Measurements from ENCODE around the gene DMBT1. TPM values are rescaled to one million over a fixed set of nuclear protein-coding genes. Genes with fewer than 3 reads are reported as not detected.
"Not testable (repeated sequence)": the region's sequence is repeated elsewhere in the genome, so short reads cannot be mapped to it uniquely, and the experiment has no call there.

Gene DMBT1
- total RNA-seq, 1 experiment from 2014 or later, result 4.6 TPM

DNA sequence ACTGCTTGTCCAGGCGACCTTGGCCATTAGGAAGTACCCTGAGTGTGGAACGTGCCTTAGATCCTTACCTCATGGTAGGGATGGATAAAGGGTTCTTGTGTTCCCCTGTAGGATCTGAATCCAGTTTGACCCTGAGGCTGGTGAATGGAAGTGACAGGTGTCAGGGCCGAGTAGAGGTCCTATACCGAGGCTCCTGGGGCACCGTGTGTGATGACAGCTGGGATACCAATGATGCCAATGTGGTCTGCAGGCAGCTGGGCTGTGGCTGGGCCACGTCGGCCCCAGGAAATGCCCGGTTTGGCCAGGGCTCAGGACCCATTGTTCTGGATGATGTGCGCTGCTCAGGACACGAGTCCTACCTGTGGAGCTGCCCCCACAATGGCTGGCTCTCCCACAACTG lies 31.6 kb downstream of the DMBT1 start:
- Mint-ChIP-seq H3K27me3 (ENCODE audit: unreplicated experiment) (peaks cover 29% of the 10 kb centered on the region), H3K9me3 (ENCODE audit: low read depth, unreplicated experiment) (no peaks in the 10 kb centered on the region), H3K36me3 (ENCODE audit: insufficient read depth, unreplicated experiment) (no peaks in the 10 kb centered on the region), H3K4me1 (ENCODE audit: low read depth, unreplicated experiment) (no peaks in the 10 kb centered on the region), H3K4me3 (ENCODE audit: low read depth, unreplicated experiment) (no peak overlapping the region), H3K27ac (ENCODE audit: unreplicated experiment) (no peak overlapping the region)
- BruUV-seq (replicated peaks), result no TSS peak
- intact Hi-C loops (cut with micrococcal nuclease; ENCODE audit: unreplicated experiment), result no loop called here
- DNase-seq, result no peak
- CTCF ChIA-PET, result no interaction called here
- TF ChIP-seq, protein P1, sequence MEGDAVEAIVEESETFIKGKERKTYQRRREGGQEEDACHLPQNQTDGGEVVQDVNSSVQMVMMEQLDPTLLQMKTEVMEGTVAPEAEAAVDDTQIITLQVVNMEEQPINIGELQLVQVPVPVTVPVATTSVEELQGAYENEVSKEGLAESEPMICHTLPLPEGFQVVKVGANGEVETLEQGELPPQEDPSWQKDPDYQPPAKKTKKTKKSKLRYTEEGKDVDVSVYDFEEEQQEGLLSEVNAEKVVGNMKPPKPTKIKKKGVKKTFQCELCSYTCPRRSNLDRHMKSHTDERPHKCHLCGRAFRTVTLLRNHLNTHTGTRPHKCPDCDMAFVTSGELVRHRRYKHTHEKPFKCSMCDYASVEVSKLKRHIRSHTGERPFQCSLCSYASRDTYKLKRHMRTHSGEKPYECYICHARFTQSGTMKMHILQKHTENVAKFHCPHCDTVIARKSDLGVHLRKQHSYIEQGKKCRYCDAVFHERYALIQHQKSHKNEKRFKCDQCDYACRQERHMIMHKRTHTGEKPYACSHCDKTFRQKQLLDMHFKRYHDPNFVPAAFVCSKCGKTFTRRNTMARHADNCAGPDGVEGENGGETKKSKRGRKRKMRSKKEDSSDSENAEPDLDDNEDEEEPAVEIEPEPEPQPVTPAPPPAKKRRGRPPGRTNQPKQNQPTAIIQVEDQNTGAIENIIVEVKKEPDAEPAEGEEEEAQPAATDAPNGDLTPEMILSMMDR (IDR thresholded peaks at IDR 0.05; ENCODE audit: unreplicated experiment), result no peak

DNA sequence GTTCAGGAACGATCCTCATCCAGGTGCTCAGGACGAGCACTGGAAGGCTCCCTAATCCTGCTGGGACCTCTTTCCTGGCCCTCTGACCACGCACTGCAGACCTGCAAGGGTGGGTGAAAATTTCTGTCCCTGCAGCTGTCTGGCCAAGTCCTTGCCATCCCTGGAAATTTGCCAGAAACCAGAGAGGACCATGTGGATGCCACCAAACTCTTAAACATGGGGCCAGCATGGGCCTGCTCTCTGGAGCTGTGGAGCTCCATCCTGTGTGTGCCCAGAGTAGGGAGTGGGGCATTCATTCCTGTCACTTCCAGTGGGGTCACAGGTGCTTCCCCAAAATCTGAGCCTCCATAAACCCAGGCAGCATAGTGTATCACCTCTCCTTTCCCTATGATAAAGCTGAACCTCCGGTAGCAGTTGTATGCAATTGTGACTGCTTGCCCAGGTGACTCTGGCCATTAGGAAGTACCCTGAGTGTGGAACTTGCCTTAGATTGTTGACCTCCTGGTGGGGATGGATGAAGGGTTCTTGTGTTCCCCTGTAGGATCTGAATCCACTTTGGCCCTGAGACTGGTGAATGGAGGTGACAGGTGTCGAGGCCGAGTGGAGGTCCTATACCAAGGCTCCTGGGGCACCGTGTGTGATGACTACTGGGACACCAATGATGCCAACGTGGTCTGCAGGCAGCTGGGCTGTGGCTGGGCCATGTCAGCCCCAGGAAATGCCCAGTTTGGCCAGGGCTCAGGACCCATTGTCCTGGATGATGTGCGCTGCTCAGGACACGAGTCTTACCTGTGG lies 57.1 kb downstream of the DMBT1 start:
- Mint-ChIP-seq H3K4me3 (ENCODE audit: low read depth, unreplicated experiment) (no peak overlapping the region), H3K9me3 (ENCODE audit: low read depth, unreplicated experiment) (no peaks in the 10 kb centered on the region), H3K4me1 (ENCODE audit: low read depth, unreplicated experiment) (no peaks in the 10 kb centered on the region), H3K36me3 (ENCODE audit: insufficient read depth, unreplicated experiment) (no peaks in the 10 kb centered on the region), H3K27me3 (ENCODE audit: unreplicated experiment) (peaks cover 44% of the 10 kb centered on the region), H3K27ac (ENCODE audit: unreplicated experiment) (no peak overlapping the region)
- TF ChIP-seq, protein P1 (IDR thresholded peaks at IDR 0.05; ENCODE audit: unreplicated experiment), result no peak
- intact Hi-C loops (cut with micrococcal nuclease; ENCODE audit: unreplicated experiment), result no loop called here
- DNase-seq, result no peak
- BruUV-seq (replicated peaks), result no TSS peak
- CTCF ChIA-PET, result no interaction called here

DNA sequence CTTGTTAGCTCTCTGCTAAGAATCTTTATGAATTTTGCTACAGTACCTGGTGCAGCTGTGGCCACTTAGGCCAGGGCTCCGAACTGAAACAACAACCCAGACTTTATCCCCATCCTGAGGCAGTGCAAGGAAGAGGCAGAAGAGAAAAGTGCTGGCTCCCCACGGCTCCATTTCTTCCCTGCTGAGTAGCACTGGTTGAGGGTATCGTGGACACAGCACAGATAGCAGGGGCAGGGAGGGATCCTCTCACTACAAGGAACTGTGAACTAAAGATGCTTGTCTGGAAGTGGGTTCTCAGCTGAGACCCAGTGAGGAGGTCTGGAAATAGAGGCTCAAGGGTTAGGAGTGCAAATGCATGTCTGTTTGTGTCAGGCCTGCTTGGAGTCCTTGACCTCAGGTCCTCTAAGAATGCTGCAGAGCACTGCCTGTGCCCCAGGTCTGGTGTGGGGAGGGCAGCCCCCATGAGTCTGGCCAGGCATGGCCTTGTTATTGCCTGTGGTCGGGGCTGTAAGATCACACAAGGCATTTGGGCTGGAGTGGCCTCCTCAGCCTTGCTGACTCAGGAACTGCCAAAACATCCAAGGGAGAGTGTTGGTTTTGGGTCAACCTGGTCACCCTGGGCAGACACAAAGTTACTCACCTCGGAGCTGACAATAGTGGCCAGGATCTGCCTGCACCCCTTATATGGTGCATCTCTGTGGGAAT lies 58.1 kb downstream of the DMBT1 start:
- Mint-ChIP-seq H3K36me3 (ENCODE audit: insufficient read depth, unreplicated experiment) (no peaks in the 10 kb centered on the region), H3K27me3 (ENCODE audit: unreplicated experiment) (peaks cover 53% of the 10 kb centered on the region), H3K27ac (ENCODE audit: unreplicated experiment) (no peak overlapping the region), H3K9me3 (ENCODE audit: low read depth, unreplicated experiment) (no peaks in the 10 kb centered on the region), H3K4me1 (ENCODE audit: low read depth, unreplicated experiment) (no peaks in the 10 kb centered on the region), H3K4me3 (ENCODE audit: low read depth, unreplicated experiment) (no peak overlapping the region)
- intact Hi-C loops (cut with micrococcal nuclease; ENCODE audit: unreplicated experiment), result no loop called here
- TF ChIP-seq, protein P1 (IDR thresholded peaks at IDR 0.05; ENCODE audit: unreplicated experiment), result no peak
- CTCF ChIA-PET, result interaction anchor here (0.7 kb wide), 1 partner anchor 1075 kb away, joined by 3 read pairs; no protein-coding TSS in a partner anchor
- no TSS peak for BruUV-seq (replicated peaks)
- no peak for DNase-seq

DNA sequence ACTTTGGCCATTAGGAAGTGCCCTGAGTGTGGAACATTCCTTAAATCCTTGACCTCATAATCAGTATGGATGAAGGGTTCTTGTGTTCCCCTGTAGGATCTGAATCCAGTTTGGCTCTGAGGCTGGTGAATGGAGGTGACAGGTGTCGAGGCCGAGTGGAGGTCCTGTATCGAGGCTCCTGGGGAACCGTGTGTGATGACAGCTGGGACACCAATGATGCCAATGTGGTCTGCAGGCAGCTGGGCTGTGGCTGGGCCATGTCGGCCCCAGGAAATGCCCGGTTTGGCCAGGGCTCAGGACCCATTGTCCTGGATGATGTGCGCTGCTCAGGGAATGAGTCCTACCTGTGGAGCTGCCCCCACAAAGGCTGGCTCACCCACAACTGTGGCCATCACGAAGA lies 60.4 kb downstream of the DMBT1 start:
- H3K36me3 Mint-ChIP-seq (ENCODE audit: insufficient read depth, unreplicated experiment); intact Hi-C loops (cut with micrococcal nuclease; ENCODE audit: unreplicated experiment); H3K9me3 Mint-ChIP-seq (ENCODE audit: low read depth, unreplicated experiment); DNase-seq; CTCF ChIA-PET; H3K4me3 Mint-ChIP-seq (ENCODE audit: low read depth, unreplicated experiment); H3K27ac Mint-ChIP-seq (ENCODE audit: unreplicated experiment); H3K4me1 Mint-ChIP-seq (ENCODE audit: low read depth, unreplicated experiment); BruUV-seq (replicated peaks): not testable (repeated sequence)
- peaks cover 53% of the 10 kb centered on the region for H3K27me3 Mint-ChIP-seq (ENCODE audit: unreplicated experiment)

DNA sequence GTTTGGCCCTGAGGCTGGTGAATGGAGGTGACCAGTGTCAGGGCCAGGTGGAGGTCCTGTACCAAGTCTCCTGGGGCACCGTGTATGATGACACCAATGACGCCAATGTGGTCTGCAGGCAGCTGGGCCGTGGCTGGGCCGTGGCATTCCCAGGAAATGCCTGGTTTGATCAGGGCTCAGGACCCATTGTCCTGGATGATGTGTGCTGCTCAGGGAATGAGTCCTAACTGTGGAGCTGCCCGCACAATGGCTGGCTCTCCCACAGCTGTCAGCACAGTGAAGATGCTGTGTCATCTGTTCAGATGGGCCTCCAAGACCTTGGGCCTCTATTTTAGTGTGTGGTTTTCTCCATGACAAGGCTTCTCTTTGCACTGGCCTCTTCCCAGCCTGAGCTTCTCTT lies 64.0 kb downstream of the DMBT1 start:
- Mint-ChIP-seq H3K4me3 (ENCODE audit: low read depth, unreplicated experiment) (no peak overlapping the region), H3K27me3 (ENCODE audit: unreplicated experiment) (peaks cover 32% of the 10 kb centered on the region), H3K27ac (ENCODE audit: unreplicated experiment) (no peak overlapping the region), H3K36me3 (ENCODE audit: insufficient read depth, unreplicated experiment) (no peaks in the 10 kb centered on the region), H3K4me1 (ENCODE audit: low read depth, unreplicated experiment) (no peaks in the 10 kb centered on the region), H3K9me3 (ENCODE audit: low read depth, unreplicated experiment) (no peaks in the 10 kb centered on the region)
- DNase-seq, result no peak
- TF ChIP-seq, protein P1 (IDR thresholded peaks at IDR 0.05; ENCODE audit: unreplicated experiment), result no peak
- intact Hi-C loops (cut with micrococcal nuclease; ENCODE audit: unreplicated experiment), result no loop called here
- CTCF ChIA-PET, result no interaction called here
- BruUV-seq (replicated peaks), result no TSS peak

Data from Calu3 (cell line).